OCI-M2 (cell line): ENCODE measurements around the gene LDLRAD4.

ENCODE experiments used
- DNase-seq: peaks from one replicate; lab custom pipeline; 2025; ENCODE audit not compliant: unreplicated experiment; lab: John Stamatoyannopoulos, UW

The LDLRAD4 gene

GRCh38 chr18:13380691-13381070 is 162.1 kb downstream of the LDLRAD4 start:
- DNase-seq, result no peak

- DNase-seq, result no peak
Measured at GRCh38 chr18:13381331-13381730, 162.8 kb downstream of the LDLRAD4 start.

GRCh38 chr18:13381944-13382365 is 163.4 kb downstream of the LDLRAD4 start:
- DNase-seq, result no peak

- DNase-seq, result no peak
Measured at GRCh38 chr18:13382366-13382953, 163.9 kb downstream of the LDLRAD4 start.

- no peak for DNase-seq
Measured at GRCh38 chr18:13382954-13383827, 164.6 kb downstream of the LDLRAD4 start.

GRCh38 chr18:13386891-13387801 is 168.6 kb downstream of the LDLRAD4 start:
- DNase-seq, result no peak

- no peak for DNase-seq
Measured at GRCh38 chr18:13387855-13388548, 169.4 kb downstream of the LDLRAD4 start.

GRCh38 chr18:13388586-13389490 is 170.3 kb downstream of the LDLRAD4 start:
- DNase-seq, result no peak

- DNase-seq, result no peak
Measured at GRCh38 chr18:13389491-13390131, 171.1 kb downstream of the LDLRAD4 start.

- no peak for DNase-seq
Measured at GRCh38 chr18:13390196-13390595, 171.6 kb downstream of the LDLRAD4 start.

GRCh38 chr18:13390711-13391110 is 172.2 kb downstream of the LDLRAD4 start:
- no peak for DNase-seq

- no peak for DNase-seq
Measured at GRCh38 chr18:13392029-13392750, 173.6 kb downstream of the LDLRAD4 start.

- DNase-seq, result no peak
Measured at GRCh38 chr18:13392899-13393298, 174.3 kb downstream of the LDLRAD4 start.

- no peak for DNase-seq
Measured at GRCh38 chr18:13393338-13393737, 174.8 kb downstream of the LDLRAD4 start.

GRCh38 chr18:13394801-13395200 is 176.2 kb downstream of the LDLRAD4 start:
- DNase-seq, result peak; percentile 63

- peak; percentile 7 for DNase-seq
Measured at GRCh38 chr18:13395577-13395976, 177.0 kb downstream of the LDLRAD4 start.

- DNase-seq, result no peak
Measured at GRCh38 chr18:13397504-13398163, 179.1 kb downstream of the LDLRAD4 start.

GRCh38 chr18:13398631-13399030 is 180.1 kb downstream of the LDLRAD4 start:
- no peak for DNase-seq
